K562 (cell line): ENCODE measurements around the gene POLRMT. TPM values are rescaled to one million over a fixed set of nuclear protein-coding genes. Genes with fewer than 3 reads are reported as not detected.

Experiments
- BRCA1 ChIP-seq, 2 experiments: fragments of 450-650 bp in 1 of 2; sonication (generic) in 1 of 2; formaldehyde crosslinking in 1 of 2; IDR thresholded peaks; 2 replicates each; pipeline versions ENCODE4 v1.5.0 to v1.6.1; 2017 to 2020; ENCODE audit warnings: mild to moderate bottlenecking in 1 of 2, missing genetic modification reagents in 1 of 2
- ESRRB ChIP-seq: fragments of 250-450 bp; sonication (Bioruptor Pico); IDR thresholded peaks from 2 replicates; pipeline ENCODE4 v1.5.0; 2020; ENCODE audit warnings: mild to moderate bottlenecking, moderate library complexity, borderline replicate concordance
- FOS ChIP-seq: IDR thresholded peaks from 3 replicates; pipeline ENCODE4 v1.6.1; 2011; ENCODE audit not compliant: insufficient read length; ENCODE audit errors: extremely low read depth
- FUS ChIP-seq: fragments of 200-400 bp; formaldehyde crosslinking; optimal IDR thresholded peaks from 2 replicates; pipeline ENCODE3; 2017; ENCODE audit warnings: low read depth, low read length
- HDGF ChIP-seq: fragments of 450-650 bp; IDR thresholded peaks from 2 replicates; pipeline ENCODE4 v1.6.1; 2016
- NR1H2 ChIP-seq: sonication (generic); formaldehyde crosslinking; IDR thresholded peaks from 2 replicates; pipeline ENCODE4 v1.4.0; 2020; ENCODE audit warnings: mild to moderate bottlenecking, missing genetic modification reagents
- NR2C1 ChIP-seq, 2 experiments: fragments of 450-650 bp; IDR thresholded peaks; 2 replicates each; pipeline ENCODE4 v1.6.1; 2017; ENCODE audit warnings: mild to moderate bottlenecking in 2 of 2, antibody characterized with exemption in 1 of 2, inconsistent platforms in 1 of 2, missing compliant biosample characterization in 1 of 2, missing genetic modification characterization in 1 of 2
- SMAD2 ChIP-seq: fragments of 150-350 bp; IDR thresholded peaks from 2 replicates; pipeline ENCODE4 v1.6.1; 2014; ENCODE audit warnings: low read depth, mild to moderate bottlenecking, low read length
- SMARCA5 ChIP-seq: fragments of 450-650 bp; IDR thresholded peaks from 2 replicates; pipeline ENCODE4 v1.6.1; 2016
- TCFL5 ChIP-seq: fragments of 250-450 bp; sonication (Bioruptor Pico); conservative IDR thresholded peaks from 2 replicates; pipeline ENCODE4 v1.6.1; 2021; ENCODE audit warnings: mild to moderate bottlenecking, moderate library complexity, matching md5 sums
- ZKSCAN8 ChIP-seq: fragments of 200-800 bp; sonication (Bioruptor generic); IDR thresholded peaks from 2 replicates; pipeline ENCODE4 v1.6.1; 2016; ENCODE audit warnings: missing genetic modification characterization, missing compliant biosample characterization
- ZNF695 ChIP-seq: fragments of 450-650 bp; formaldehyde crosslinking; IDR thresholded peaks from 2 replicates; pipeline ENCODE4 v1.4.0; 2020; ENCODE audit warnings: mild to moderate bottlenecking, moderate library complexity
- ZNF76 ChIP-seq: fragments of 250-450 bp; sonication (Bioruptor Pico); IDR thresholded peaks from 2 replicates; pipeline ENCODE4 v1.4.0; 2020; ENCODE audit warnings: mild to moderate bottlenecking, moderate library complexity, borderline replicate concordance
- ZNF780A ChIP-seq: fragments of 250-450 bp; sonication (Bioruptor Pico); IDR thresholded peaks from 2 replicates; pipeline ENCODE4 v1.5.0; 2021; ENCODE audit warnings: mild to moderate bottlenecking
- polyA plus RNA-seq, 8 experiments: library from polyadenylated mRNA; depleted of rRNA in 4 of 8; stranded (reverse) in 5 of 8; unstranded in 3 of 8; fragments of >200 nt; fragmentation: Nextera tagmentation in 2 of 8; fragmentation: Illumina TruSeq in 1 of 8; extraction: Ambion mirVana in 2 of 8; extraction: Trizol in 1 of 8; gene quantifications; 2 replicates each; pipeline versions ENCODE4 v1.2.1 to v1.2.3, GENCODE V29; 2011 to 2014; ENCODE audit warnings: inconsistent platforms in 1 of 8, missing spikeins in 1 of 8
- total RNA-seq, 7 experiments: library from RNA; depleted of rRNA in 6 of 7; stranded (reverse); fragments of >200 nt in 6 of 7; fragmentation: Illumina TruSeq in 2 of 7; extraction: Trizol in 2 of 7; gene quantifications; 2 replicates each; pipeline versions ENCODE4 v1.2.1 to v1.2.3, GENCODE V29; 2011 to 2021; ENCODE audit warnings: low replicate concordance in 1 of 7
- TF ChIP-seq, protein P1 (sequence below): fragments of 450-650 bp; formaldehyde crosslinking; IDR thresholded peaks from 2 replicates; pipeline ENCODE4 v1.4.0; 2022; ENCODE audit warnings: mild to moderate bottlenecking, moderate library complexity
- TF ChIP-seq, protein P2 (sequence below): IDR thresholded peaks from 2 replicates; pipeline ENCODE4 v1.6.1; 2011; ENCODE audit warnings: borderline replicate concordance, low read depth, mild to moderate bottlenecking, moderate library complexity, low read length; ENCODE audit not compliant: insufficient read depth, poor library complexity, severe bottlenecking
- TF ChIP-seq, protein P3 (sequence below): fragments of 450-650 bp; IDR thresholded peaks from 2 replicates; pipeline ENCODE4 v1.6.1; 2016; ENCODE audit warnings: low read depth, mild to moderate bottlenecking, moderate library complexity
- TF ChIP-seq, protein P4 (sequence below): fragments of 250-450 bp; sonication (Bioruptor Pico); IDR thresholded peaks from 2 replicates; pipeline ENCODE4 v1.4.0; 2020; ENCODE audit warnings: mild to moderate bottlenecking, moderate library complexity
- TF ChIP-seq, protein P5 (sequence below), 2 experiments: fragments of 450-650 bp in 1 of 2; IDR thresholded peaks; 2 replicates each; pipeline ENCODE4 v1.6.1; 2011 to 2017; ENCODE audit warnings: low read depth in 2 of 2, antibody characterized with exemption in 1 of 2, borderline replicate concordance in 1 of 2, low read length in 1 of 2, mild to moderate bottlenecking in 1 of 2, mixed read lengths in 1 of 2; ENCODE audit not compliant: control insufficient read depth in 1 of 2

POLRMT gene
- total and polyA plus RNA-seq, 9 of the 15 experiments (the other 6 are each of a cell fraction or from before 2014, with no cell fraction given): 30.3 to 144 (median 68.0) TPM

DNA sequence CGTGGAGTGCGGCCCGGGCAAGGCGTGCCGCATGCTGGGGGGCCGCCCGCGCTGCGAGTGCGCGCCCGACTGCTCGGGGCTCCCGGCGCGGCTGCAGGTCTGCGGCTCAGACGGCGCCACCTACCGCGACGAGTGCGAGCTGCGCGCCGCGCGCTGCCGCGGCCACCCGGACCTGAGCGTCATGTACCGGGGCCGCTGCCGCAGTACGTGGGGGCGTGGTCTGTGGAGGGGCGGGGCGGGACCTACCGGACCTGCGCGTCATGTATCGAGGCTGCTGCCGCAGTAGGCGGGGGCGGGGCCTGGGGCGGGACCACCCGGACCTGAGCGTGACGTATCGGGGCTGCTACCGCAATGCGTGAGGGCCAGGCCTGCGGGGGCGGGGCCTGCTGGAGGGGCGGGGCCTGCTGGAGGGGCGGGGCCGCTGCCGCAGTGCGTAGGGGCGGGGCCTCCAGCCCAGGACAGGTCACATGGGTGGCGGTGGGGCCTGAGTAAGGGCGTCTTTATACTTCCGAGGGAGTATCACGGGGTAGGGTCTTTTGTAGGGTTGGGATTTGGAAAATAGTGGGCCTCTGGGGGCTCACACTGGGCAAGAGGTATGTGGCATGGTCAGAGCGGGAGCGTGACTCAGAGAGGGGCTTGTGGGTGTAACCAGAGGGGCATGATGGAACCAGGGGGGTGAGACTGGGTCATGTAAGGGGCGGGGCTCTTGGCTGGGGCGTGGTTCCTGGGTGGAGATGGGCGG, 47.1 kb upstream of the POLRMT start (continued):
- TF ChIP-seq, protein P1, sequence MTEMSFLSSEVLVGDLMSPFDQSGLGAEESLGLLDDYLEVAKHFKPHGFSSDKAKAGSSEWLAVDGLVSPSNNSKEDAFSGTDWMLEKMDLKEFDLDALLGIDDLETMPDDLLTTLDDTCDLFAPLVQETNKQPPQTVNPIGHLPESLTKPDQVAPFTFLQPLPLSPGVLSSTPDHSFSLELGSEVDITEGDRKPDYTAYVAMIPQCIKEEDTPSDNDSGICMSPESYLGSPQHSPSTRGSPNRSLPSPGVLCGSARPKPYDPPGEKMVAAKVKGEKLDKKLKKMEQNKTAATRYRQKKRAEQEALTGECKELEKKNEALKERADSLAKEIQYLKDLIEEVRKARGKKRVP (CRISPR knock-in tag): peak; percentile 56; the same call in 1 of the 2 replicates
- no peak for TF ChIP-seq ESRRB (CRISPR knock-in tag)
- TF ChIP-seq NR1H2 (CRISPR knock-in tag): no peak
- TF ChIP-seq ZNF695 (CRISPR knock-in tag): no peak
- TF ChIP-seq, protein P2, sequence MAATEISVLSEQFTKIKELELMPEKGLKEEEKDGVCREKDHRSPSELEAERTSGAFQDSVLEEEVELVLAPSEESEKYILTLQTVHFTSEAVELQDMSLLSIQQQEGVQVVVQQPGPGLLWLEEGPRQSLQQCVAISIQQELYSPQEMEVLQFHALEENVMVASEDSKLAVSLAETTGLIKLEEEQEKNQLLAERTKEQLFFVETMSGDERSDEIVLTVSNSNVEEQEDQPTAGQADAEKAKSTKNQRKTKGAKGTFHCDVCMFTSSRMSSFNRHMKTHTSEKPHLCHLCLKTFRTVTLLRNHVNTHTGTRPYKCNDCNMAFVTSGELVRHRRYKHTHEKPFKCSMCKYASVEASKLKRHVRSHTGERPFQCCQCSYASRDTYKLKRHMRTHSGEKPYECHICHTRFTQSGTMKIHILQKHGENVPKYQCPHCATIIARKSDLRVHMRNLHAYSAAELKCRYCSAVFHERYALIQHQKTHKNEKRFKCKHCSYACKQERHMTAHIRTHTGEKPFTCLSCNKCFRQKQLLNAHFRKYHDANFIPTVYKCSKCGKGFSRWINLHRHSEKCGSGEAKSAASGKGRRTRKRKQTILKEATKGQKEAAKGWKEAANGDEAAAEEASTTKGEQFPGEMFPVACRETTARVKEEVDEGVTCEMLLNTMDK: peak; percentile 98
- TF ChIP-seq FUS: no peak
- no peak for TF ChIP-seq SMARCA5
- TF ChIP-seq HDGF: peak; percentile 72; the same call in 1 of the 2 replicates
- TF ChIP-seq, protein P3, sequence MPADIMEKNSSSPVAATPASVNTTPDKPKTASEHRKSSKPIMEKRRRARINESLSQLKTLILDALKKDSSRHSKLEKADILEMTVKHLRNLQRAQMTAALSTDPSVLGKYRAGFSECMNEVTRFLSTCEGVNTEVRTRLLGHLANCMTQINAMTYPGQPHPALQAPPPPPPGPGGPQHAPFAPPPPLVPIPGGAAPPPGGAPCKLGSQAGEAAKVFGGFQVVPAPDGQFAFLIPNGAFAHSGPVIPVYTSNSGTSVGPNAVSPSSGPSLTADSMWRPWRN: no peak
- TF ChIP-seq, protein P4, sequence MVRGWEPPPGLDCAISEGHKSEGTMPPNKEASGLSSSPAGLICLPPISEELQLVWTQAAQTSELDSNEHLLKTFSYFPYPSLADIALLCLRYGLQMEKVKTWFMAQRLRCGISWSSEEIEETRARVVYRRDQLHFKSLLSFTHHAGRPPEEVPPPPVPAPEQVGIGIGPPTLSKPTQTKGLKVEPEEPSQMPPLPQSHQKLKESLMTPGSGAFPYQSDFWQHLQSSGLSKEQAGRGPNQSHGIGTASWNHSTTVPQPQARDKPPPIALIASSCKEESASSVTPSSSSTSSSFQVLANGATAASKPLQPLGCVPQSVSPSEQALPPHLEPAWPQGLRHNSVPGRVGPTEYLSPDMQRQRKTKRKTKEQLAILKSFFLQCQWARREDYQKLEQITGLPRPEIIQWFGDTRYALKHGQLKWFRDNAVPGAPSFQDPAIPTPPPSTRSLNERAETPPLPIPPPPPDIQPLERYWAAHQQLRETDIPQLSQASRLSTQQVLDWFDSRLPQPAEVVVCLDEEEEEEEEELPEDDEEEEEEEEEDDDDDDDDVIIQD: no peak
- no peak for TF ChIP-seq BRCA1 (IDR thresholded peaks at IDR 0.05)
- no peak for TF ChIP-seq BRCA1 (CRISPR knock-in tag; IDR thresholded peaks at IDR 0.05)
- no peak for TF ChIP-seq TCFL5 (CRISPR knock-in tag)
- no peak for TF ChIP-seq ZKSCAN8
- no peak for TF ChIP-seq ZNF780A (CRISPR knock-in tag)
- TF ChIP-seq NR2C1 (IDR thresholded peaks at IDR 0.05): no peak
- no peak for TF ChIP-seq NR2C1 (tag; IDR thresholded peaks at IDR 0.05)
- no peak for TF ChIP-seq FOS
- TF ChIP-seq, protein P5, sequence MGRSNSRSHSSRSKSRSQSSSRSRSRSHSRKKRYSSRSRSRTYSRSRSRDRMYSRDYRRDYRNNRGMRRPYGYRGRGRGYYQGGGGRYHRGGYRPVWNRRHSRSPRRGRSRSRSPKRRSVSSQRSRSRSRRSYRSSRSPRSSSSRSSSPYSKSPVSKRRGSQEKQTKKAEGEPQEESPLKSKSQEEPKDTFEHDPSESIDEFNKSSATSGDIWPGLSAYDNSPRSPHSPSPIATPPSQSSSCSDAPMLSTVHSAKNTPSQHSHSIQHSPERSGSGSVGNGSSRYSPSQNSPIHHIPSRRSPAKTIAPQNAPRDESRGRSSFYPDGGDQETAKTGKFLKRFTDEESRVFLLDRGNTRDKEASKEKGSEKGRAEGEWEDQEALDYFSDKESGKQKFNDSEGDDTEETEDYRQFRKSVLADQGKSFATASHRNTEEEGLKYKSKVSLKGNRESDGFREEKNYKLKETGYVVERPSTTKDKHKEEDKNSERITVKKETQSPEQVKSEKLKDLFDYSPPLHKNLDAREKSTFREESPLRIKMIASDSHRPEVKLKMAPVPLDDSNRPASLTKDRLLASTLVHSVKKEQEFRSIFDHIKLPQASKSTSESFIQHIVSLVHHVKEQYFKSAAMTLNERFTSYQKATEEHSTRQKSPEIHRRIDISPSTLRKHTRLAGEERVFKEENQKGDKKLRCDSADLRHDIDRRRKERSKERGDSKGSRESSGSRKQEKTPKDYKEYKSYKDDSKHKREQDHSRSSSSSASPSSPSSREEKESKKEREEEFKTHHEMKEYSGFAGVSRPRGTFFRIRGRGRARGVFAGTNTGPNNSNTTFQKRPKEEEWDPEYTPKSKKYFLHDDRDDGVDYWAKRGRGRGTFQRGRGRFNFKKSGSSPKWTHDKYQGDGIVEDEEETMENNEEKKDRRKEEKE (IDR thresholded peaks at IDR 0.05; ENCODE audit: borderline replicate concordance in 1 of 2, control insufficient read depth in 1 of 2, low read depth in 2 of 2, low read length in 1 of 2): 0 out of 4 replicates have a peak, but pooled peaks of 1 of the 2 experiments have one; percentile 55
- TF ChIP-seq ZNF76 (CRISPR knock-in tag): no peak
- no peak for TF ChIP-seq SMAD2
